SK-N-MC (cell line): ENCODE measurements around the gene AUTS2.

Source experiments
- DNase-seq: peaks from one replicate; pipeline ENCODE4 v3.0.0-alpha.2; 2011; ENCODE audit warnings: low read depth, low spot score
- H3K27ac ChIP-seq: fragments of 200-600 bp; sonication (generic); 2 replicates; pipeline ENCODE4 v1.5.1; 2016; ENCODE audit warnings: mixed run types
- H3K36me3 ChIP-seq: fragments of 200-600 bp; sonication (generic); 2 replicates; pipeline ENCODE4 v1.6.1; 2017; ENCODE audit warnings: antibody characterized with exemption, low read length, mixed read lengths; ENCODE audit not compliant: insufficient read depth
- H3K4me3 ChIP-seq: fragments of 200-600 bp; sonication (generic); 2 replicates; pipeline ENCODE4 v1.5.1; 2016
- H3K9ac ChIP-seq: fragments of 200-600 bp; sonication (generic); 2 replicates; pipeline ENCODE4 v1.8.0; 2017; ENCODE audit warnings: mixed run types, mixed read lengths; ENCODE audit not compliant: insufficient read length
- H3K9me3 ChIP-seq: fragments of 200-600 bp; sonication (generic); 2 replicates; pipeline ENCODE4 v1.6.1; 2017; ENCODE audit warnings: low read depth, mild to moderate bottlenecking, antibody characterized with exemption, low read length, moderate library complexity, mixed read lengths
- EZH2 ChIP-seq: fragments of 200-600 bp; sonication (generic); IDR thresholded peaks from one replicate; pipeline ENCODE4 v1.6.1; 2017; ENCODE audit warnings: antibody characterized with exemption
- FOXP2 ChIP-seq: optimal IDR thresholded peaks from 2 replicates; pipeline ENCODE3; 2011; ENCODE audit warnings: mild to moderate bottlenecking, moderate library complexity; ENCODE audit not compliant: insufficient read depth; ENCODE audit errors: extremely low read length, control extremely low read depth
- POLR2AphosphoS5 ChIP-seq: IDR thresholded peaks from 2 replicates; pipeline ENCODE4 v1.6.1; 2012; ENCODE audit warnings: mild to moderate bottlenecking, low read depth, low read length, borderline replicate concordance

The AUTS2 gene

DNA sequence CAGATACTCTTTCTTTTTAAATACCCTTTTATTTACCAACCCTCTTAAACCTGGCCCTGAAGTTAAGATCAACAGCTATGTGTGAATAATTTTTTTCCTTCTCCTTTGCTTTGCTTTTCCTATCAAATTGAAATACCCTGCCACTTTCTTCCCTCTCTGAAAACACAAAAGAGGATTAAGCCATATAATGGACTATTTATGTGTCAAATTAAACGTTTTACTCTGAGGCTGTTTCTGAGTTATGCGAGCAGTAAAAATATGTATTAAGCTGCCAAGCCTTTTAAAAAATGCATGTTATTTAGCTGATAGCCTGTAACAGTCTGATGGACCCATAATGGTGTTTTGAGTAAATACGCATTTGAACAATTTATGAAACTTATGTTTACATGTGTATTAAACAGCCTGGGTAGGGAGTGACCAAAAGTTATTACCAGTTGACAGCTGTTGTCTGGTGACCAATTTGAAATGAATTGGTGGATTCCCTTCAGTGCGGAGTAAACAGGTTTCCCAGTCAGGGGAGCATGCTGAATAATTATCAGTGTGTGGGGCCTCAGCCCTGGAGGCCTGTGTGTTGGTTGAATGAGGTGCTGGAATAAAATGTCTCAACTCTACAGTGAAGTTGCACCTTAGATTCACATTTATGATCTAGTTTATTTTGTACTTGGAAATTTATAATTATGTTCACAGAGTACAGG is 89.6 kb downstream of the AUTS2 start:
- Histone ChIP-seq H3K9me3 (no peaks in the 10 kb centered on the region), H3K27ac (peak overlapping the region; percentile 42), H3K36me3 (no peaks in the 10 kb centered on the region), H3K9ac (peak overlapping the region; percentile 39), H3K4me3 (peak overlapping the region; percentile 34)
- no peak for DNase-seq
- no peak for TF ChIP-seq EZH2
- TF ChIP-seq FOXP2, result no peak
- no peak for TF ChIP-seq POLR2AphosphoS5

DNA sequence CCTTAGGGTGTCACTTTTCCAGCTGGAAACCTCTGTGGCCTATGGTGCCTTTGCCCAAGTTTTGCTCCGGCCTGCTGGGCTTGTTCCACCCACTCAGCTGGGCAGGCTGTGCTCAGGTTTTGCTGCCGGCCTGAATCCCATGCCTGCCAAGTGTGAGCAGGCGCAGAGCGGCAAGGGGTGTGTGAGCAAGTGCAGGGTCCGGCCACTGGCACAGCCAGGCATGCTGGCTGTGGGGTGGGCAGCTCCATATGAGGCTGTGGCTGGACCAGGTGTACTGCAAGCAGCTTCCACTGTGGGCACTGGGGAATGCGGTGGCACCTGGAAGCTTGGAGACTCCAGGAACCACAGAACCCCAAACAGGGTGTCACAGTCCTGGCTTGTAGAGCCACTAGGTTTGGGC is 92.1 kb downstream of the AUTS2 start:
- TF ChIP-seq EZH2 (no peak), FOXP2 (no peak), POLR2AphosphoS5 (no peak)
- no peak for DNase-seq
- H3K4me3 ChIP-seq, result no peak overlapping the region
- H3K9ac ChIP-seq, result no peak overlapping the region
- no peaks in the 10 kb centered on the region for H3K36me3 ChIP-seq
- H3K27ac ChIP-seq, result no peak overlapping the region
- H3K9me3 ChIP-seq, result no peaks in the 10 kb centered on the region

DNA sequence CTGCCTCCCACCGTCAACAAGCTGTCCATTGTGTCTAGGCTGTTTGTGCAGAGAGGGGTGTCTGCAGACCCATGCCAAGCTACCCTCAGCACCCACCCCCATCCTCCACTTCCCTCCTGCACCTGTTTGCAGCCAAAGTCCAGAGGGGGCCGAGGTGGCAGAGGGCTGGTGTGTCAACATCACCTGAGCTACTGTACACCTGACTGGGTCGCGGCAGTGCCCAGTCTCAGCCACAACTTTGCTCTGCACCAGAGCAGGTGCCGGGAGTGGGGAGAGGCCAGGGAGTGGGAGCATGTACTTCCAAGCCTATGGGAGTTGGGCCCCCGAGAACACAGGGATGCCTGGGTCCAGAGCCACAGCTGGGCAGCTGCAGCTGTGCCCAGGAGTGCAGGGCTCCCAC is 93.1 kb downstream of the AUTS2 start:
- Histone ChIP-seq H3K36me3 (no peaks in the 10 kb centered on the region), H3K4me3 (no peak overlapping the region), H3K9ac (no peak overlapping the region), H3K9me3 (no peaks in the 10 kb centered on the region), H3K27ac (no peak overlapping the region)
- TF ChIP-seq EZH2, result no peak
- TF ChIP-seq POLR2AphosphoS5, result no peak
- TF ChIP-seq FOXP2, result no peak
- no peak for DNase-seq

DNA sequence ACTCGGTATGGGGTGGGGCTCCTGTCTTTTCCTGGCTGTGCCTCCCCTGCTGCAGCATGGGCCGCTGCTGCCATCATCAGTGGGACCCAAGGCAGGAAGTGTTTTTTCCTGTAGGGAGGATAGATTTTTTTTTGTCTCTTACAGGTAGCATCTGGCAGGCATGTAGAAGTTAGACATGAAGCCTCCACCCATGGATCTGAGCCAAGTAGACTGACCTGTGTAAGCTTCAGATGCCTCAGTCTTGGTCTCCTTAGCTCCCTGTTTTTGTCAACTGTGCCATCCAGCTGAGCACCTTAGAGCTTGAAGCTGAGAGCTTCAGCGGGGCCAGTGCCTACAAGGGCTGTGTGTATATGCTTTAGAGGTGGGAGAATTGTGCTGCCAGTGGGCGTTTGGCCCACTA is 93.5 kb downstream of the AUTS2 start:
- Histone ChIP-seq H3K4me3 (no peak overlapping the region), H3K27ac (no peak overlapping the region), H3K9me3 (no peaks in the 10 kb centered on the region), H3K36me3 (no peaks in the 10 kb centered on the region), H3K9ac (no peak overlapping the region)
- no peak for TF ChIP-seq EZH2
- no peak for TF ChIP-seq POLR2AphosphoS5
- DNase-seq, result no peak

DNA sequence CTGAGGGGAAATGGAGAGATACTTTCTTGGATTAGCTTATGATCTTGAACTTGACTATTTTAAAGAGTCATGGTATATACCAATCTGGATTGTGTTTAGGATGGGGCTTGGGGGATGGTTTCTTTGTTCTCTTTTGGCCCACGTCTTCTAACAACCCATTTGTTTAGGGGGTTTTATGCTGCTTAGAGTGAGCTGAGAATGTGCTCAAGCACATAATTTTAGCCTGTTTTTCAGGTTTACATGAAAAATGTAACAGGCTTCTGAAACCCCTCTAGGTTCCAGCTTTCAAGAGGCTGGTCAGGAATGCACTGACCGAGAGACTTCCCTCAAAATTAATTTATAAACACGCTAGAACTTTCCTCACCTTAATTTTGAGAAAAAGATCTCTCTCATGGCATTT is 94.3 kb downstream of the AUTS2 start:
- no peak overlapping the region for H3K9ac ChIP-seq
- H3K9me3 ChIP-seq, result no peaks in the 10 kb centered on the region
- TF ChIP-seq POLR2AphosphoS5, result no peak
- TF ChIP-seq FOXP2, result no peak
- TF ChIP-seq EZH2, result no peak

DNA sequence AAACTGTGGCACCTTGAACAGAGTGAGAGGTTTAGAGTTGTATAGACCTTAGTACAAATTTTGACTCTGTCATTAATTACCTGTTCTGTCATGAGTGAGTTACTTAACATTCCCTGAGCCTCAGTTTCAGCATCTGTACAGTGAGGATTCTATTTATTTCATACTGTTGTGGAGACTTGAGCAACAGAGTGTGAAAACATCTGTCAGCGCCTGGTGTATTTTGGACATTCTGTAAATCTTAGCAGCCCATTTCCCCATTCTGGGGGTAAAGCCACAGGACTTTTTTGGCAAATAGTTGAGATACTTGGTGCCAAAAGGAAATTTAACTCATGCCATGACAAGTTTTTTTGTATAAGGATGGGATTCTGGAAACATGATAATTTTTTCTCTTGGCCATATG is 94.8 kb downstream of the AUTS2 start:
- no peaks in the 10 kb centered on the region for H3K9me3 ChIP-seq
- TF ChIP-seq EZH2 (no peak), FOXP2 (no peak)
- no peak for DNase-seq
- H3K4me3 ChIP-seq, result no peak overlapping the region
- no peaks in the 10 kb centered on the region for H3K36me3 ChIP-seq
- no peak overlapping the region for H3K27ac ChIP-seq
- H3K9ac ChIP-seq, result no peak overlapping the region

More for the DNA sequence above, 94.3 kb downstream of the AUTS2 start:
- Histone ChIP-seq H3K4me3 (no peak overlapping the region), H3K27ac (no peak overlapping the region), H3K36me3 (no peaks in the 10 kb centered on the region)
- no peak for DNase-seq

DNA sequence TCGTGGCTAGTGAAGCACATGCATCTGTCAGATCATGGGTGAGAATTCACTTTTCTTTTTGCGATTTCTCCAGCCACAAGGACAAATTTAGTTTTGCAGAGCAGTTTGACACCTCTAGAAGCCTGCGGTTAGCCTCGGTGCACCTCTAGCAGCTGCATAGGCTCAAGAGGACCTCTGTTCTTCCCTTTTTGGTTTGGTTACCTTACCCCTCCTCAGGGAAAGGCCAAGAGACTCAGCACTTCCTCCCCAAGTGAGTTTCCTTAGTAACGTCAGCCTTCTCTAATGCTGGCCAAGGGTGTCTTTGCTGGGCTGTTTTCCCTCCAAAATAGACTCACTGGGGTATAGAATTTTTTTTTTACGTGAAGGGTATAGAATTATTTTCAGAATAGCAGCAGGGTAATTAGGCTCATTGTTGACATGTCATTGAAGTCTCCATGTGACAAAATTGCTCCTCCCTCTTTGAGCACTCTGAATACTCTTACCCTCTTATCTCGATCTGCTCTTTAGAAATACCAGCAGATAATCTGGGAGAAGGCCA is 97.8 kb downstream of the AUTS2 start:
- Histone ChIP-seq H3K36me3 (no peaks in the 10 kb centered on the region), H3K27ac (peak overlapping the region; percentile 94), H3K4me3 (peak overlapping the region; percentile 70), H3K9ac (peak overlapping the region; percentile 54), H3K9me3 (no peaks in the 10 kb centered on the region)
- no peak for DNase-seq
- no peak for TF ChIP-seq EZH2
- no peak for TF ChIP-seq FOXP2
- TF ChIP-seq POLR2AphosphoS5, result no peak

DNA sequence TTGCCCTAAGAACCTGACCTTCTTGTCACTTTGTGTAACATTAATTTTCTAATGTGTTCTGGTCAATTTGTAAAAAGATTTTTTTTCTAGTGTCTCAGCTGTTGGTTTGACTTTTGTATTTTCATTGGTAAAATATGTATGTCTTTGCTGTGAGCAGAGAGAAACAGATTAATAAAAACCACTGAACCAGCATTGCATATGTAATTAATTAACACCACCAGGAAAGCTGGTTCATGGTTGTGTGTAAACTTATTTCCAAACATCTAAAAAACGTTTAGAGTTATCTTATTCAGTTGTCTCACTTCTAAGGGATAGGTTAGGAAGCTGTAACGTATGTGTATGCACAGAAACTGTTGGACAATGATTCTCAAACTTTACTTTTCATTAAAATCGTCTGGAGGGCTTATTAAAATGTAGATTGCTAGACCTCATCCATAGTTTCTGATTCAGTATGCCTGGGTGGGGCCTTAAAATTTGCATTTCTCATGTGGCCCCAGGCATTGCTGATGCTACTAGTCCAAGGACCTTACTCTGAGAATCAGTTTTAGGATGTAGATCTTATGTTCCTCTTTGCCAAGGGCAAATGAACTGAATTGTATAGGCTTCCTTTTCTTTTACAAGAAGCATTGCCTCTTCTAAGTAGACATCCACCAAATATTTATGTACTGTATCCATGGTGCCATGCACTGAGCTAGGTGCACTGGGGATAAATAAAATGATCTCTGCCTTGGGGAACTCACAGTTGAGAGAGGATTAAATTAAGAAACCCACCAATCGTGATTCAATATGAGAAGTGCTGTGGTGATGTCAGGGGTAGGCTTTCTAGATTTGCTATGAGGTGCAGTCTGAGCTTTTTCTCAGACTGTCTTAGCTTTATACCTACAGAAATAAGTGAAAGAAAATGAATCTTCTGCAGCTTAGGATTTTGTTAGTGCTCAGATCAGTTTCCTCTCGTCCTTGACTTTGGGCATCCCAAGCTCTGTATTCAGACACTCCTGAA is 98.7 kb downstream of the AUTS2 start:
- TF ChIP-seq POLR2AphosphoS5 (no peak), EZH2 (no peak), FOXP2 (no peak)
- Histone ChIP-seq H3K4me3 (peak overlapping the region; percentile 70), H3K9ac (peak overlapping the region; percentile 54), H3K9me3 (no peaks in the 10 kb centered on the region), H3K27ac (peak overlapping the region; percentile 94), H3K36me3 (no peaks in the 10 kb centered on the region)
- DNase-seq, result peak; percentile 60
